K562 (cell line): Measurements from ENCODE around the gene MAP4K1. TPM values are rescaled to one million over a fixed set of nuclear protein-coding genes. Genes with fewer than 3 reads are reported as not detected.

ENCODE experiments used
- HNRNPH1 ChIP-seq: fragments of 200-400 bp; formaldehyde crosslinking; optimal IDR thresholded peaks from 2 replicates; pipeline ENCODE3; 2017; ENCODE audit warnings: low read depth, mild to moderate bottlenecking, low read length, moderate library complexity
- JUN ChIP-seq, 2 experiments: sonication (generic) in 1 of 2; formaldehyde crosslinking in 1 of 2; IDR thresholded peaks; 2 replicates each; pipeline versions ENCODE4 v1.6.1 to v1.8.0; 2012 to 2022; ENCODE audit warnings: borderline replicate concordance in 2 of 2, mild to moderate bottlenecking in 2 of 2, improper control_type of control experiment in 1 of 2, low read depth in 1 of 2, low read length in 1 of 2, missing genetic modification reagents in 1 of 2
- NFRKB ChIP-seq: fragments of 450-650 bp; IDR thresholded peaks from 2 replicates; pipeline ENCODE4 v1.6.1; 2016; ENCODE audit warnings: low read depth
- PCBP2 ChIP-seq: fragments of 200-400 bp; formaldehyde crosslinking; IDR thresholded peaks from 2 replicates; pipeline ENCODE4 v1.6.1; 2018; ENCODE audit warnings: low read length, low read depth, mild to moderate bottlenecking, moderate library complexity; ENCODE audit not compliant: poor library complexity, severe bottlenecking
- ZBTB8A ChIP-seq: fragments of 450-650 bp; IDR thresholded peaks from 2 replicates; pipeline ENCODE4 v1.6.1; 2018; ENCODE audit warnings: mild to moderate bottlenecking, moderate library complexity; ENCODE audit not compliant: partially characterized antibody
- ZNF174 ChIP-seq: fragments of 250-450 bp; sonication (Bioruptor Pico); IDR thresholded peaks from 2 replicates; pipeline ENCODE4 v1.4.0; 2020; ENCODE audit warnings: mild to moderate bottlenecking
- ZNF717 ChIP-seq: fragments of 250-450 bp; sonication (Bioruptor Pico); IDR thresholded peaks from 2 replicates; pipeline ENCODE4 v1.5.0; 2021
- polyA plus RNA-seq, 8 experiments: library from polyadenylated mRNA; depleted of rRNA in 4 of 8; stranded (reverse) in 5 of 8; unstranded in 3 of 8; fragments of >200 nt; fragmentation: Nextera tagmentation in 2 of 8; fragmentation: Illumina TruSeq in 1 of 8; extraction: Ambion mirVana in 2 of 8; extraction: Trizol in 1 of 8; gene quantifications; 2 replicates each; pipeline versions ENCODE4 v1.2.1 to v1.2.3, GENCODE V29; 2011 to 2014; ENCODE audit warnings: inconsistent platforms in 1 of 8, missing spikeins in 1 of 8
- total RNA-seq, 7 experiments: library from RNA; depleted of rRNA in 6 of 7; stranded (reverse); fragments of >200 nt in 6 of 7; fragmentation: Illumina TruSeq in 2 of 7; extraction: Trizol in 2 of 7; gene quantifications; 2 replicates each; pipeline versions ENCODE4 v1.2.1 to v1.2.3, GENCODE V29; 2011 to 2021; ENCODE audit warnings: low replicate concordance in 1 of 7
- TF ChIP-seq, protein P1 (sequence below): sonication (generic); formaldehyde crosslinking; IDR thresholded peaks from 2 replicates; pipeline ENCODE4 v1.4.0; 2020; ENCODE audit warnings: mild to moderate bottlenecking, missing genetic modification reagents
- TF ChIP-seq, protein P2 (sequence below): fragments of 200-600 bp; sonication (generic); IDR thresholded peaks from one replicate; pipeline ENCODE4 v1.6.1; 2012; ENCODE audit warnings: mild to moderate bottlenecking, low read depth, low read length, inconsistent platforms

Gene MAP4K1
- total and polyA plus RNA-seq, 9 of the 15 experiments (the other 6 are each of a cell fraction or from before 2014, with no cell fraction given): 0.14 to 3.2 (median 0.73) TPM; not detected in 1

DNA sequence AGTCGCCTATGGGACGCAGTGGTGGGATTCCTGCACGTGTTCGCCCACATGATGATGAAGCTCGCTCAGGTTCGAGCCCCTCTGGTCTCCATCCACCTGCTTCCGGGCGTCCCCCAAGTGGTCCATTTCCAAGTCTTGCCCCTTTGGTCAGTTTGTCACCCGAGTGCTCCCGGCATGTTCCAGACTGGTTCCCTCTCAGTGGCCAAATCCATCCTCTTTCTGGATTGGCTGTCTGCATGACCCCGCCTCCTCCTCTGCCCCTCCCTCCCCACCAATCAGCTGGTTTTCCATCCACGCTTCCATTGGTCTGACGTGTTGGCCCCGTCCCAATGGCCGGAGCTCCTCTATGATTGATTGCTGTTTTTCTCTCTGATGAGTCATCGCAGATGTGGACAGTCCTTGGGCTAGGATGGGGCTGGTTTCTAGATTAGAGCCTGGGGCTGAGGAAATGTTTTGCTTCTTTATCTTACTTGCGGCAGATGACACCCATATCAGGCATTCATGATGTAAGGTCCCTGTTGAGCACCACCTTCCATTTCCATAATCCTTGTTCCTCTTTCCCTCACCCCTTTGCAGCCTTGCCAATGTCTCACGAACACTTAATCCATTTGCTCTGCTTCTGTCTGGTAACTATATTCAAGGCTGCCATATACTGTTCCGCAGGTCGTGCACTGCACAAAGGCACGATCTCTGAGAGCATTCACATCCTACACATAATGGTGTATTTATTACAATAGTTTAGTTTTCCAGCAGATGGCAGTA is 73.8 kb downstream of the MAP4K1 start (continued):
- TF ChIP-seq, protein P1, sequence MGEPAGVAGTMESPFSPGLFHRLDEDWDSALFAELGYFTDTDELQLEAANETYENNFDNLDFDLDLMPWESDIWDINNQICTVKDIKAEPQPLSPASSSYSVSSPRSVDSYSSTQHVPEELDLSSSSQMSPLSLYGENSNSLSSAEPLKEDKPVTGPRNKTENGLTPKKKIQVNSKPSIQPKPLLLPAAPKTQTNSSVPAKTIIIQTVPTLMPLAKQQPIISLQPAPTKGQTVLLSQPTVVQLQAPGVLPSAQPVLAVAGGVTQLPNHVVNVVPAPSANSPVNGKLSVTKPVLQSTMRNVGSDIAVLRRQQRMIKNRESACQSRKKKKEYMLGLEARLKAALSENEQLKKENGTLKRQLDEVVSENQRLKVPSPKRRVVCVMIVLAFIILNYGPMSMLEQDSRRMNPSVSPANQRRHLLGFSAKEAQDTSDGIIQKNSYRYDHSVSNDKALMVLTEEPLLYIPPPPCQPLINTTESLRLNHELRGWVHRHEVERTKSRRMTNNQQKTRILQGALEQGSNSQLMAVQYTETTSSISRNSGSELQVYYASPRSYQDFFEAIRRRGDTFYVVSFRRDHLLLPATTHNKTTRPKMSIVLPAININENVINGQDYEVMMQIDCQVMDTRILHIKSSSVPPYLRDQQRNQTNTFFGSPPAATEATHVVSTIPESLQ (CRISPR knock-in tag): no peak
- TF ChIP-seq JUN (IDR thresholded peaks at IDR 0.05; ENCODE audit: borderline replicate concordance, low read depth, low read length) (peak; percentile 99), JUN (CRISPR knock-in tag; IDR thresholded peaks at IDR 0.05; ENCODE audit: borderline replicate concordance) (peak; percentile 94), HNRNPH1 (no peak), PCBP2 (no peak), ZBTB8A (no peak), ZNF174 (CRISPR knock-in tag) (no peak), NFRKB (no peak), ZNF717 (CRISPR knock-in tag) (no peak)
- TF ChIP-seq, protein P2, sequence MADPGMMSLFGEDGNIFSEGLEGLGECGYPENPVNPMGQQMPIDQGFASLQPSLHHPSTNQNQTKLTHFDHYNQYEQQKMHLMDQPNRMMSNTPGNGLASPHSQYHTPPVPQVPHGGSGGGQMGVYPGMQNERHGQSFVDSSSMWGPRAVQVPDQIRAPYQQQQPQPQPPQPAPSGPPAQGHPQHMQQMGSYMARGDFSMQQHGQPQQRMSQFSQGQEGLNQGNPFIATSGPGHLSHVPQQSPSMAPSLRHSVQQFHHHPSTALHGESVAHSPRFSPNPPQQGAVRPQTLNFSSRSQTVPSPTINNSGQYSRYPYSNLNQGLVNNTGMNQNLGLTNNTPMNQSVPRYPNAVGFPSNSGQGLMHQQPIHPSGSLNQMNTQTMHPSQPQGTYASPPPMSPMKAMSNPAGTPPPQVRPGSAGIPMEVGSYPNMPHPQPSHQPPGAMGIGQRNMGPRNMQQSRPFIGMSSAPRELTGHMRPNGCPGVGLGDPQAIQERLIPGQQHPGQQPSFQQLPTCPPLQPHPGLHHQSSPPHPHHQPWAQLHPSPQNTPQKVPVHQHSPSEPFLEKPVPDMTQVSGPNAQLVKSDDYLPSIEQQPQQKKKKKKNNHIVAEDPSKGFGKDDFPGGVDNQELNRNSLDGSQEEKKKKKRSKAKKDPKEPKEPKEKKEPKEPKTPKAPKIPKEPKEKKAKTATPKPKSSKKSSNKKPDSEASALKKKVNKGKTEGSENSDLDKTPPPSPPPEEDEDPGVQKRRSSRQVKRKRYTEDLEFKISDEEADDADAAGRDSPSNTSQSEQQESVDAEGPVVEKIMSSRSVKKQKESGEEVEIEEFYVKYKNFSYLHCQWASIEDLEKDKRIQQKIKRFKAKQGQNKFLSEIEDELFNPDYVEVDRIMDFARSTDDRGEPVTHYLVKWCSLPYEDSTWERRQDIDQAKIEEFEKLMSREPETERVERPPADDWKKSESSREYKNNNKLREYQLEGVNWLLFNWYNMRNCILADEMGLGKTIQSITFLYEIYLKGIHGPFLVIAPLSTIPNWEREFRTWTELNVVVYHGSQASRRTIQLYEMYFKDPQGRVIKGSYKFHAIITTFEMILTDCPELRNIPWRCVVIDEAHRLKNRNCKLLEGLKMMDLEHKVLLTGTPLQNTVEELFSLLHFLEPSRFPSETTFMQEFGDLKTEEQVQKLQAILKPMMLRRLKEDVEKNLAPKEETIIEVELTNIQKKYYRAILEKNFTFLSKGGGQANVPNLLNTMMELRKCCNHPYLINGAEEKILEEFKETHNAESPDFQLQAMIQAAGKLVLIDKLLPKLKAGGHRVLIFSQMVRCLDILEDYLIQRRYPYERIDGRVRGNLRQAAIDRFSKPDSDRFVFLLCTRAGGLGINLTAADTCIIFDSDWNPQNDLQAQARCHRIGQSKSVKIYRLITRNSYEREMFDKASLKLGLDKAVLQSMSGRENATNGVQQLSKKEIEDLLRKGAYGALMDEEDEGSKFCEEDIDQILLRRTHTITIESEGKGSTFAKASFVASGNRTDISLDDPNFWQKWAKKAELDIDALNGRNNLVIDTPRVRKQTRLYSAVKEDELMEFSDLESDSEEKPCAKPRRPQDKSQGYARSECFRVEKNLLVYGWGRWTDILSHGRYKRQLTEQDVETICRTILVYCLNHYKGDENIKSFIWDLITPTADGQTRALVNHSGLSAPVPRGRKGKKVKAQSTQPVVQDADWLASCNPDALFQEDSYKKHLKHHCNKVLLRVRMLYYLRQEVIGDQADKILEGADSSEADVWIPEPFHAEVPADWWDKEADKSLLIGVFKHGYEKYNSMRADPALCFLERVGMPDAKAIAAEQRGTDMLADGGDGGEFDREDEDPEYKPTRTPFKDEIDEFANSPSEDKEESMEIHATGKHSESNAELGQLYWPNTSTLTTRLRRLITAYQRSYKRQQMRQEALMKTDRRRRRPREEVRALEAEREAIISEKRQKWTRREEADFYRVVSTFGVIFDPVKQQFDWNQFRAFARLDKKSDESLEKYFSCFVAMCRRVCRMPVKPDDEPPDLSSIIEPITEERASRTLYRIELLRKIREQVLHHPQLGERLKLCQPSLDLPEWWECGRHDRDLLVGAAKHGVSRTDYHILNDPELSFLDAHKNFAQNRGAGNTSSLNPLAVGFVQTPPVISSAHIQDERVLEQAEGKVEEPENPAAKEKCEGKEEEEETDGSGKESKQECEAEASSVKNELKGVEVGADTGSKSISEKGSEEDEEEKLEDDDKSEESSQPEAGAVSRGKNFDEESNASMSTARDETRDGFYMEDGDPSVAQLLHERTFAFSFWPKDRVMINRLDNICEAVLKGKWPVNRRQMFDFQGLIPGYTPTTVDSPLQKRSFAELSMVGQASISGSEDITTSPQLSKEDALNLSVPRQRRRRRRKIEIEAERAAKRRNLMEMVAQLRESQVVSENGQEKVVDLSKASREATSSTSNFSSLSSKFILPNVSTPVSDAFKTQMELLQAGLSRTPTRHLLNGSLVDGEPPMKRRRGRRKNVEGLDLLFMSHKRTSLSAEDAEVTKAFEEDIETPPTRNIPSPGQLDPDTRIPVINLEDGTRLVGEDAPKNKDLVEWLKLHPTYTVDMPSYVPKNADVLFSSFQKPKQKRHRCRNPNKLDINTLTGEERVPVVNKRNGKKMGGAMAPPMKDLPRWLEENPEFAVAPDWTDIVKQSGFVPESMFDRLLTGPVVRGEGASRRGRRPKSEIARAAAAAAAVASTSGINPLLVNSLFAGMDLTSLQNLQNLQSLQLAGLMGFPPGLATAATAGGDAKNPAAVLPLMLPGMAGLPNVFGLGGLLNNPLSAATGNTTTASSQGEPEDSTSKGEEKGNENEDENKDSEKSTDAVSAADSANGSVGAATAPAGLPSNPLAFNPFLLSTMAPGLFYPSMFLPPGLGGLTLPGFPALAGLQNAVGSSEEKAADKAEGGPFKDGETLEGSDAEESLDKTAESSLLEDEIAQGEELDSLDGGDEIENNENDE: no peak
